ENCODE measurements around the gene ZNF19. TPM values are rescaled to one million over a fixed set of nuclear protein-coding genes. Genes with fewer than 3 reads are reported as not detected.

The ZNF19 gene
- polyA plus RNA-seq, 3 donors, result 10.6 to 17.5 (median 13.5) TPM

DNA sequence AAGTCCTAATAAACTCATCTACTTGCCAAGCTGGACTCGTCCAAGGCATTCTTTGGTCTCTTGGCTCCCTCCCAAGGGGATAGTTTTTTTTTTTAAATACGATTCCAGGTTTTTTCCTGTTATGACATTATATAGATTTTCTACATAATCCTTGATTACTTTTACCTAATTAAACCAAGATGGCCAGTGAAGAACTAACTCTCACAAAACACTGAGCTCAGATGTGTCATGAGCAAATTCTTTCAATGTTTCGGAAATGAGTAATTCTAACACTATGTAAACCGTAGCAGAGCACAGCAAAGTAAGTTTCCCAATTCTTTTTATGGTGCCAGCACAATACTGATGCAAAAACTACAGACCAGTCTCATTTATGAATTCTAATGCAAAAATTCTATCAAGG lies 28.9 kb downstream of the ZNF19 start:
- DNase-seq (ENCODE audit: extremely low read depth in 1 of 11, low read depth in 9 of 11, low spot score in 4 of 11), result no peak

- no peak for DNase-seq (ENCODE audit: extremely low read depth in 1 of 11, low read depth in 9 of 11, low spot score in 4 of 11)
Observed at GRCh38 chr16:71459510-71459909, 29.6 kb downstream of the ZNF19 start.

DNA sequence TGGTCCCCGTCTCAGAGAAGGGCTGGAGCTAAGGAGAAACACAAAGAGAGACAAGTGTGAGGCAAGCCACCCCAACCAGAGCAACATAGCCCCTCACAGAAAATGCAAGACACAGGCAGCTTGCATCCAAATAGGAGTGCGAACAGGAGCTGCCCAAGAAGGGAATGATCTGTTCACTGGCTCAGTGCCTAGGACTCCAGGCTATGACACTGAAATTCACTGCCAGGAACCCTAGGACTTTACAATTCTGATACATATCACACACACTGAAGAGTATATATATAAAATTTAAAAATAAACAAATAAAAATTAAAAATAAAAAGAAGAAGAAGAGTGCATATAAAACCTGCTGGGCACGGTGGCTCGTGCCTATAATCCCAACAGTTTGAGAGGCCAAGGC lies 32.3 kb downstream of the ZNF19 start:
- no peak for DNase-seq (ENCODE audit: extremely low read depth in 1 of 11, low read depth in 9 of 11, low spot score in 4 of 11)

- no peak for DNase-seq (ENCODE audit: extremely low read depth in 1 of 11, low read depth in 9 of 11, low spot score in 4 of 11)
Observed at GRCh38 chr16:71453036-71453435, 36.1 kb downstream of the ZNF19 start.

DNA sequence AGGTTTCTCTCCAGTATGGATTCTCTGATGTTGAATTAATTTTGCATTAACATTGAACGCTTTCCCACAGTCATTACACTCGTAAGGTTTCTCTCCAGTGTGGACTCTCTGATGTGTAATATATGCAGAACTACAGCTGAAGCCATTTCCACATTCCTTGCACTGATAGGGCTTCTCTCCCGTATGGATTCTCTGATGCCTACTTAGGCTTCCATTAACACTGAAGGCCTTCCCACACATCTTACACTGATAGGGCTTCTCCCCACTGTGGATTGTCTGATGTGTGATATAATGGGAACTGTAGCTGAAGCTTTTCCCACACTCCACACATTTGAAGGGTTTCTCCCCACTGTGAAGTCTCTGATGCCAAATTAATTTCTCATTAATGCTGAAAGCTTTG lies 40.1 kb downstream of the ZNF19 start:
- DNase-seq (ENCODE audit: extremely low read depth in 1 of 11, low read depth in 9 of 11, low spot score in 4 of 11), result no peak

GRCh38 chr16:71448274-71448866 lies 40.8 kb downstream of the ZNF19 start:
- no peak for DNase-seq (ENCODE audit: extremely low read depth in 1 of 11, low read depth in 9 of 11, low spot score in 4 of 11)

- DNase-seq (ENCODE audit: extremely low read depth in 1 of 11, low read depth in 9 of 11, low spot score in 4 of 11), result no peak
Observed at GRCh38 chr16:71443714-71444113, 45.4 kb downstream of the ZNF19 start.

GRCh38 chr16:71442051-71442440 lies 47.1 kb downstream of the ZNF19 start, which contains the start of gene TLE7:
TSS of gene TLE7 (minus strand) at chr16:71442054. CDS start at chr16:71433324, 8,730 bp downstream.
- no peak for DNase-seq (ENCODE audit: extremely low read depth in 1 of 11, low read depth in 9 of 11, low spot score in 4 of 11)

- no peak for DNase-seq (ENCODE audit: extremely low read depth in 1 of 11, low read depth in 9 of 11, low spot score in 4 of 11)
Observed at GRCh38 chr16:71441348-71442050, 47.6 kb downstream of the ZNF19 start.

GRCh38 chr16:71440669-71441347 lies 48.3 kb downstream of the ZNF19 start:
- DNase-seq (ENCODE audit: extremely low read depth in 1 of 11, low read depth in 9 of 11, low spot score in 4 of 11), result no peak

DNA sequence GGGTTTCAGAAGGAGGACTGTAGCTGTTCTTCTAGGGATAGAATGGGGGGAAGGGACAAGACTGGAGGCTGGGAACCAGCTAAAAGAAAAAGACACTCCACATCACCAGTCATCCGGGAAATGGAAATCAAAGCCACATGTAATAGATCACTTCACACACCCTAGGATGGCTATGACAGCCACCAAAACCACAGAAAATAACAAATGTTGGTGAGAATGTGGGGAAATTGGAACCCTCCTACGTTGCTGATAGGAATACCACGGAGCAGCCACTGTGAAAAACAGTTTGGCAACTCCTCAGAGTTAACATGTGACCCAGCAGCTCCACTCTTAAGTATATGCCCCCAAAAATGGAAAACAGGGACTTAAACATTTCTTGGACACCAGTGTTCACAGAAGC lies 49.6 kb downstream of the ZNF19 start:
- no peak for DNase-seq (ENCODE audit: extremely low read depth in 1 of 11, low read depth in 9 of 11, low spot score in 4 of 11)

DNA sequence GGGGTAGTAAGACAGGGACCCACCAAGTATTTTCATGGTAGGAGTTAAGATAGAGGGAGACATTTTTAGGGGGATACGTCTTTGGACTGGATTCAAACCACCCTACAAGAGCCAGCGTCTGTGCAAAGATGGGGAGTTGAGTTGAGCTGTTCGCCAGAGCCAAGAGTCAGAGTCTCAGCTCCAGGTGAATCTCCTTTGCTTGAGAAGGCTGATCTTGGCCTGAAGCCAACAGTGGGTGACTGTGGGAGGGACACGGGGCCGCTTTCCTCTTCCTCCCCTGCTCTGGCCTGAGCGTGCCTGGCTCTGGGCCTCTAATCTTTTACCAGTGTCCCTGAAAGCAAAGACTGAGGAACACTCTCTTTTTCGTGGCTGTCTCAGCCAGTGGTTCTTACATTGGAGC lies 52.7 kb downstream of the ZNF19 start:
- DNase-seq (ENCODE audit: extremely low read depth in 1 of 11, low read depth in 9 of 11, low spot score in 4 of 11), result no peak

DNA sequence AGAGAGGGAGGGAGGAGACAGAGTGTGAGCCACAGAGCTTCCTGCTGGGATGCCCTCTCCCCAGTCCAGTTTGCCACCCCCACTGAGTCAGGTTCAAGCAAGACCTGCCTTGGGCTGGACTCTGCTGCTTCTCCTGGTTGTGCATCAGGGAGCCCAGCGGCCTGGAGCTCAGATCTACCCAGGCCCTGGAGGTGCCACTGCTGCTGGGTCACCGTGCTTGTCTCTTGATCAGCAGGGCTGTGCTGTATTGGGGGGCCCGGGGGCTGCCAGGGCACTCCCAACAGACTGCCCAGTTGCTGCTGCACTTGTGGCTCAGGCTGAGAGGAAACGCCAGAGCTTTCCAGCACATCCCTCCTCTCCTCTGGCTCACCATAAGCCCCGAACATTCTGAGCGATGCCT lies 56.2 kb downstream of the ZNF19 start:
- no peak for DNase-seq (ENCODE audit: extremely low read depth in 1 of 11, low read depth in 9 of 11, low spot score in 4 of 11)

DNA sequence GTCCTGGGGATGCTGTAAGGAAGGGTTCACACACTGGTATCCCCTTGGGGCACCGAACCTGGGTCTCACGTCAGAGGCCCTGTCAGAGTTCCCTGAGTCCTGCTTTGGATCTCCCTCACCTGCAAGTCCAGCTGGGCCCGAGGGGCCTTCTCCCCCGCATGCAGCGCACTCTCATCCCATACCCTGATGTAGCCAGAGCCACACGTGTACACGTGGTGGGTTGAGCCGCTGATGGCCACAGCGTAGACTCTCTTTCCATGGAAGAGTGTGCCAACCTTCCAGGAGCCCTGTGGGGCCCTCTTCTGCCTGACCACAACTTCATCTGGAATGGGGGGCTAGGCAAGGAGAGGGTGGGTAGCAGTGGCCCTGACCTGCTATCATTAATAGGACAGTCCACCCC lies 57.1 kb downstream of the ZNF19 start:
- no peak for DNase-seq (ENCODE audit: extremely low read depth in 1 of 11, low read depth in 9 of 11, low spot score in 4 of 11)

DNA sequence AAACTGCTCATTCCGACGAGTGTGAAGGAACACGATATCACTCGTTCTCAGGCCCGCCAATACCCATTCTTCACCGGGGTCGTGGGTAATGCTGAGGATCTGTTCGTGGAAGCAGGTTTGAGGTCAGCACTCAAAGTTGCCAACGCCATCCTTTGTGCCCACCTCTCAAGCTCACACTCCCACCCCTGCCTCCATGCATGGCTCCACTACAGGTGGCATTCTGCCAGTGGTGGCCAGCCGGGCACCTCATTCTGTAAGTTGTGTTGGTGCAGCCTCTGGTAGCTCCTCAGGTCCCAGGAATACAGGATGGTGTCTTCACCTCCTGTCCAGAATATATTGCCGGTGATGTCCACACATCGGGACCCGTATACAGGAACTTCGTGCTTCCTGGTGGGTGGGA lies 57.9 kb downstream of the ZNF19 start:
- DNase-seq (ENCODE audit: extremely low read depth in 1 of 11, low read depth in 9 of 11, low spot score in 4 of 11), result no peak

GRCh38 chr16:71430744-71431143 lies 58.4 kb downstream of the ZNF19 start:
- no peak for DNase-seq (ENCODE audit: extremely low read depth in 1 of 11, low read depth in 9 of 11, low spot score in 4 of 11)

DNA sequence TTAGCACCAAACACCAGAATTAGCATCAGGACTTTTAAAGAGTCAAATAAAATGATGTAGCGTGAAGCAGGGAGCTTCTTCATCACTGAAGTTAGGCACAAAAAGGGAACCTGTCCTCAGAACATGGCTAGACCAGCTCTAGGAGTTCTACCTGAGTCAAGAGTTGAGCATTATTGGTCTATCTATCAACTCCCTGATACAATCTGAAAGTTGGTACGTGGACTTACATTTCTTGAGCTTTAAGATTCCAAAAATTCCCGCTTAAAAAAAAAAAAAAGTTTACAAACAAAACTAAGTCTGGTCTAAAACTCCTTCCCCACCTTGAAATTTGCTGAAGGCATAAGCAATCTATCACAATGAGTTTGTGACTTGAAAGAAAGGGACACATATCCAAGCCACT lies 59.5 kb downstream of the ZNF19 start:
- no peak for DNase-seq (ENCODE audit: extremely low read depth in 1 of 11, low read depth in 9 of 11, low spot score in 4 of 11)

DNA sequence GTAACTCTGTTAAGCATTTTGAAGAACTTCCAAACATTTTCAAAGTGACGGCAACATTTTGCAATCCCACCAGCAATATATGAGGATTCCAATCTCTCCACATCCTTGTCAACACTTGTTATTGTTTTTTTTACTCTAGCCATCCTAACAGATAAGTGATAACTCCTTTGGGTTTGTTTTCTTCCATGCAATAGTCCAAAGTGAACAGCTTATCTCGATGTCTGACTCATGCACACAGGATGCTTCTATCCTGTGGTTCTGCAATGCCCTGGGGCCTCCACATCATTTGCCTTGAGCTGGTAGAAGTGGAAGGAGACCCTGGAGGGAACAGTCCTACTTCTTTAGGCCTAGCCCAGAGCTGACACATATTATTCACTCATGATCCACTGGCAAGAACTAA lies 60.2 kb downstream of the ZNF19 start:
- no peak for DNase-seq (ENCODE audit: extremely low read depth in 1 of 11, low read depth in 9 of 11, low spot score in 4 of 11)

DNA sequence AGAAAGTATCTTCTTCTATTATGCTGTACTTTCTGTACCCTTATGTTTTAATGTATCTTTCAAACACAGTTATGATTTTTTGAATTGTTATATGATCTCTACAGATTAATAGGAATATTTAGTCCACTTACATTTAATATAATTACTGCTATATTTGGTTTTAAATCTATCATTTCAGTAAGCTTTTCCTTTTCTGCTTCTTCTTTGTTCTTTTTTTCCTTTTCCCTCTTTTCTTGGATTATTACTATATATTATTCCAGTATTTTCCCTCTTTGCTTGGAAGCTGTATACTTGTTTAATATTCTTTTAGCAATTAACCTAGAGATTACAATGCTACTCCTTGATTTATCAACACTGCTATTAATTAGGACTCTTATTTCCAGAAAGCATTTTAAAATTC lies 60.7 kb downstream of the ZNF19 start:
- no peak for DNase-seq (ENCODE audit: extremely low read depth in 1 of 11, low read depth in 9 of 11, low spot score in 4 of 11)

DNA sequence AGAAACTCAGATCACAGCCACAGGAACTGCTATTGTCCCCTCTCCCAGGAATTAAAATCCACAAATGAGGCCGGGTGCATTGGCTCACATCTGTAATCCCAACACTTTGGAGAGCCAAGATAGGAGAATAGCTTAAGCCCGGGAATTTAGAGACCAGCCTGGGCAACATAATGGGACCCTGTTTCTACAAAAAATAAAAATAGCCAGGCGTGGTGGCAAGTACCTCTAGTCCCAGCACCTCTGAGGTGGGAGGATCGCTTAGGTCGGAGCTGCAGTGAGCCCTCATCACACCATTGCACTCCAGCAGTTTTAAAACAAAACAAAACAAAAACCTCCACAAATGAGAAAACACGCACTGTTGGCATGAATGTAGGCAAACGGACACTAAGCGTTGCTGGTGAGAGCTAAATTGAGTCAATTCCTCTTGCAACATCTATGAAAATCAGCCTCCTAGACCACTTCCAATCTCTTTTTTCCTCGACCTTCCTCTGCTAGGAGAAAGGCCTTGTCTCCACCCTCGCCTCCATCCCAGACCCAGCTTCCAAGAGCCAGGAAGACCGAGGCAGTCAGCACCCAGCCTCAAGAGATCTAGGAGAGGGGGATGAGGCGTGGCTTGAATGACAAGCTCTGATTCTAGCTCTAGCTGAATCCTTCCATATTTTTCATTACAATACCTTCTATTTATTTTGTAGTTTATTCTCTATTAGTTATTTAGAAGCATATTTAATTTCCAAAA lies 62.1 kb downstream of the ZNF19 start:
- no peak for DNase-seq (ENCODE audit: extremely low read depth in 1 of 11, low read depth in 9 of 11, low spot score in 4 of 11)

Data from renal cortex interstitium (tissue), 11 donors.